ENCODE data around the gene TBC1D24. TPM values are rescaled to one million over a fixed set of nuclear protein-coding genes. Genes with fewer than 3 reads are reported as not detected.
A peak's percentile ranks its signal among the peaks of the same experiment; 100 is the strongest.

Gene TBC1D24
- total and polyA plus RNA-seq, 7 donors: 3.2 to 8.9 (median 6.0) TPM

- DNase-seq: peak; percentile 70 to 78
Measured at GRCh38 chr16:2511128-2511800, 36.3 kb downstream of the TBC1D24 start.

GRCh38 chr16:2511996-2512734, 37.2 kb downstream of the TBC1D24 start:
- TF ChIP-seq CTCF (IDR thresholded peaks at IDR 0.05): no peak
- H3K36me3 ChIP-seq (ENCODE audit: insufficient read depth in 1 of 2, low read depth in 1 of 2): peaks cover 0 to 3% of the 10 kb centered on the region in 2 donors
- ATAC-seq: no peak
- 88 to 94% (median 89%) methylated on average over 16 to 17 of the region's 17 CpGs for WGBS, 3 donors
- peak overlapping the region; percentile 95 for H3K27ac ChIP-seq
- no peaks in the 10 kb centered on the region for H3K27me3 ChIP-seq (ENCODE audit: insufficient read depth in 3 of 3, low read length in 2 of 3)
- H3K9me3 ChIP-seq: no peaks in the 10 kb centered on the region
- DNase-seq: no peak
- H3K4me1 ChIP-seq: peaks cover 24% of the 10 kb centered on the region
- intact Hi-C loops (cut with DNase I): no loop called here
- no peak overlapping the region for H3K4me3 ChIP-seq

More at GRCh38 chr16:2511128-2511800, 36.3 kb downstream of the TBC1D24 start:
- 41 to 48% (median 47%) methylated on average over 23 to 24 of the region's 24 CpGs for WGBS, 3 donors
- no peak overlapping the region for H3K27ac ChIP-seq
- no peaks in the 10 kb centered on the region for H3K36me3 ChIP-seq (ENCODE audit: insufficient read depth in 1 of 2, low read depth in 1 of 2)
- no peak overlapping the region for H3K4me3 ChIP-seq
- intact Hi-C loops (cut with DNase I): no loop called here
- H3K27me3 ChIP-seq (ENCODE audit: insufficient read depth in 3 of 3, low read length in 2 of 3): no peaks in the 10 kb centered on the region
- peaks cover 15% of the 10 kb centered on the region for H3K4me1 ChIP-seq
- no peaks in the 10 kb centered on the region for H3K9me3 ChIP-seq
- ATAC-seq: no peak
- TF ChIP-seq CTCF (IDR thresholded peaks at IDR 0.05): no peak

GRCh38 chr16:2512735-2513404, 37.9 kb downstream of the TBC1D24 start:
- no peak for TF ChIP-seq CTCF (IDR thresholded peaks at IDR 0.05)
- peak in 1 of 2 donors; percentile 37 for DNase-seq
- intact Hi-C loops (cut with DNase I): no loop called here
- Histone ChIP-seq H3K27ac (peak overlapping the region; percentile 95), H3K4me3 (peak overlapping the region; percentile 73), H3K9me3 (no peaks in the 10 kb centered on the region), H3K4me1 (peaks cover 29% of the 10 kb centered on the region), H3K36me3 (ENCODE audit: insufficient read depth in 1 of 2, low read depth in 1 of 2) (peaks cover 0 to 3% of the 10 kb centered on the region in 2 donors), H3K27me3 (ENCODE audit: insufficient read depth in 3 of 3, low read length in 2 of 3) (no peaks in the 10 kb centered on the region)
- peak in 2 of 4 donors; percentile 6 to 14 for ATAC-seq
- 23 to 40% (median 32%) methylated on average over 15 of the region's 15 CpGs for WGBS, 3 donors

- Histone ChIP-seq H3K36me3 (ENCODE audit: insufficient read depth in 1 of 2, low read depth in 1 of 2) (peaks cover 0 to 3% of the 10 kb centered on the region in 2 donors), H3K4me3 (peak within 1 kb of the TSS; percentile 73), H3K27me3 (ENCODE audit: insufficient read depth in 3 of 3, low read length in 2 of 3) (no peaks in the 10 kb centered on the region), H3K9me3 (no peaks in the 10 kb centered on the region), H3K27ac (peak within 1 kb of the TSS; percentile 95), H3K4me1 (peaks cover 37% of the 10 kb centered on the region)
- TF ChIP-seq CTCF (IDR thresholded peaks at IDR 0.05): no peak
- intact Hi-C loops (cut with DNase I): no loop called here
- WGBS, 3 donors: 0 to 1% (median 1%) methylated on average over 48 to 122 of the region's 122 CpGs
- peak; percentile 82 to 88 (median 85) for ATAC-seq
- DNase-seq: peak; percentile 93 to 96
Measured at GRCh38 chr16:2513405-2514332, 38.7 kb downstream of the TBC1D24 start, which contains the start of gene ATP6V0C. ATP6V0C (plus strand) TSS chr16:2513952; CDS start chr16:2514104, 152 bp downstream.
